ENCODE measurements around the gene C8A. TPM values are rescaled to one million over a fixed set of nuclear protein-coding genes. Genes with fewer than 3 reads are reported as not detected.

The C8A gene
- polyA plus RNA-seq, 3 donors: not detected

DNA sequence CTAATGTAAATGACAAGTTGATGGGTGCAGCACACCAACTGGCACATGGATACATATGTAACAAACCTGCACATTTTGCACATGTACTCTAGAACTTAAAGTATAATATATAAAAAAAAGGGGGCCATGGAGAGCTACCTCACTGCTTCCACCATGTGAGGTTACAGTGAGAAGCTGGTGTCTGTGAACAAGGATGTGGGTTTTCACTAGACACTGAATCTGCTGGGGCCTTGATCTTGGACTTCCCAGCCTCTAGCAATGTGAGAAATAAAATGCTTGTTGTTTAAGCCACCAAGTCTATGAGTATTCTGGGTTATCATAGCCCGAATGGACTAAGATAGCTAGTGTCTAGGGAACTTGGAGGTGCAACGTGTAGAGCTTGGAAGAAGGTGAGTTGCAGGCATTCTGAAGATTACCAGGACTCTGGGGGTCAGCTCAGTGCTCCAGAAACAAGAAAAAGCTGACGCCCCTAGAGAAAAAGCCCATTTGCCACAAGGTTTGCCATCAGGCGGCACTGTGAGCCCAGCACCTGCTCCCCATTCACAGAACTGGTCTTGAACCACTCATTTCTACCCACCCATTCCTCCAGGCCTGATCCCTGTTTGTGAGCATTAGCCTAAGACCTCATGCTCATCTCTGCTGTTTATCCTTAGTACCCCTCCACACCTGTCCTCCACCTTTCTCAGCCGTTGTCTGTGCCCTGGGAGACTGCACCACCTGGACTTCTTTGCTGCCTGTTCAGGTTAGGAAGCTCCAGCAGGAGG lies 20.3 kb upstream of the C8A start:
- WGBS (ENCODE audit: insufficient coverage): 90% methylated on average over 4 of the region's 5 CpGs
- H3K27ac Mint-ChIP-seq: no peak overlapping the region
- Histone ChIP-seq H3K36me3 (replicated peaks in 1 of 2; ENCODE audit: control insufficient read depth in 1 of 2, insufficient read depth in 2 of 2, low read length in 2 of 2) (no peaks in the 10 kb centered on the region), H3K4me3 (replicated peaks in 1 of 3; ENCODE audit: low read depth in 2 of 3, low read length in 3 of 3) (no peak overlapping the region), H4K20me1 (ENCODE audit: insufficient read depth, low read length) (no peaks in the 10 kb centered on the region), H3K27ac (ENCODE audit: low read depth in 1 of 2, low read length in 2 of 2) (no peak overlapping the region), H3K4me2 (replicated peaks; ENCODE audit: extremely low read depth, low read length, poor library complexity, severe bottlenecking) (no peak overlapping the region), H3K4me1 (ENCODE audit: control insufficient read depth in 1 of 2, insufficient read depth in 2 of 2, low read length in 2 of 2) (no peaks in the 10 kb centered on the region), H3K9me3 (replicated peaks in 1 of 2; ENCODE audit: control insufficient read depth in 1 of 2, insufficient read depth in 1 of 2, low read length in 2 of 2) (no peaks in the 10 kb centered on the region), H3K79me2 (ENCODE audit: insufficient read depth, low read length) (no peaks in the 10 kb centered on the region), H2AFZ (ENCODE audit: insufficient read depth, low read depth, low read length, poor library complexity, severe bottlenecking) (no peak overlapping the region), H3K9ac (ENCODE audit: insufficient read depth, low read length, poor library complexity, severe bottlenecking) (no peak overlapping the region), H3K27me3 (ENCODE audit: control insufficient read depth in 2 of 2, insufficient read depth in 2 of 2, low read length in 2 of 2) (no peaks in the 10 kb centered on the region)
- intact Hi-C loops (cut with micrococcal nuclease): no loop called here
- peaks cover 0 to 3% (median under 1%) of the 10 kb centered on the region in 3 donors for H3K27me3 Mint-ChIP-seq (ENCODE audit: low read depth in 3 of 3)
- no peak overlapping the region for H3K4me3 Mint-ChIP-seq
- no peaks in the 10 kb centered on the region for H3K4me1 Mint-ChIP-seq
- DNase-seq: no peak
- peaks cover 0 to 7% (median 0%) of the 10 kb centered on the region in 7 donors for H3K9me3 Mint-ChIP-seq
- H3K36me3 Mint-ChIP-seq: no peaks in the 10 kb centered on the region
- TF ChIP-seq, protein P1, sequence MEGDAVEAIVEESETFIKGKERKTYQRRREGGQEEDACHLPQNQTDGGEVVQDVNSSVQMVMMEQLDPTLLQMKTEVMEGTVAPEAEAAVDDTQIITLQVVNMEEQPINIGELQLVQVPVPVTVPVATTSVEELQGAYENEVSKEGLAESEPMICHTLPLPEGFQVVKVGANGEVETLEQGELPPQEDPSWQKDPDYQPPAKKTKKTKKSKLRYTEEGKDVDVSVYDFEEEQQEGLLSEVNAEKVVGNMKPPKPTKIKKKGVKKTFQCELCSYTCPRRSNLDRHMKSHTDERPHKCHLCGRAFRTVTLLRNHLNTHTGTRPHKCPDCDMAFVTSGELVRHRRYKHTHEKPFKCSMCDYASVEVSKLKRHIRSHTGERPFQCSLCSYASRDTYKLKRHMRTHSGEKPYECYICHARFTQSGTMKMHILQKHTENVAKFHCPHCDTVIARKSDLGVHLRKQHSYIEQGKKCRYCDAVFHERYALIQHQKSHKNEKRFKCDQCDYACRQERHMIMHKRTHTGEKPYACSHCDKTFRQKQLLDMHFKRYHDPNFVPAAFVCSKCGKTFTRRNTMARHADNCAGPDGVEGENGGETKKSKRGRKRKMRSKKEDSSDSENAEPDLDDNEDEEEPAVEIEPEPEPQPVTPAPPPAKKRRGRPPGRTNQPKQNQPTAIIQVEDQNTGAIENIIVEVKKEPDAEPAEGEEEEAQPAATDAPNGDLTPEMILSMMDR (IDR thresholded peaks at IDR 0.05): no peak

DNA sequence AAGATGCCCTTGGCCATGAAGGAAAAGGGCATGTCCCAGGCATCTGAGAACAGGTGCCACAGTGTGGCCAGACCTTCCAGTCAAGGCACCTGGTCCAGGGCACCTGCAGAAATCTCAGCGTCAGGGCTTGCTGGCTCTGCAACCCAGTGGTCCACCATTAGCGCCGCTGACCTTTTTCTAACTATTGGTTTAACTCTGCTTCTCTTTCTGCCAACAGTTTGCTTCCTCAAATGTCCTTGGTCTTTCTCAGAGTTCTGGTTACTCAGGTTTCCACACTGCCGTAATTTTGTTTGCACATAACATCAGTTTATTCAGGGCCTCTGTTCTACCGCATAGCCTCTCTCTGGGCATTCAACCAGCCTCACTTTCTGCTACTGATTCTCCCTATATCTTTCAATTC lies 18.9 kb upstream of the C8A start:
- Histone ChIP-seq H3K79me2 (ENCODE audit: insufficient read depth, low read length) (no peaks in the 10 kb centered on the region), H3K27ac (ENCODE audit: low read depth in 1 of 2, low read length in 2 of 2) (no peak overlapping the region), H3K9me3 (replicated peaks in 1 of 2; ENCODE audit: control insufficient read depth in 1 of 2, insufficient read depth in 1 of 2, low read length in 2 of 2) (no peaks in the 10 kb centered on the region), H3K4me3 (replicated peaks in 1 of 3; ENCODE audit: low read depth in 2 of 3, low read length in 3 of 3) (no peak overlapping the region), H4K20me1 (ENCODE audit: insufficient read depth, low read length) (no peaks in the 10 kb centered on the region), H3K9ac (ENCODE audit: insufficient read depth, low read length, poor library complexity, severe bottlenecking) (no peak overlapping the region), H3K4me1 (ENCODE audit: control insufficient read depth in 1 of 2, insufficient read depth in 2 of 2, low read length in 2 of 2) (no peaks in the 10 kb centered on the region), H3K27me3 (ENCODE audit: control insufficient read depth in 2 of 2, insufficient read depth in 2 of 2, low read length in 2 of 2) (no peaks in the 10 kb centered on the region), H3K36me3 (replicated peaks in 1 of 2; ENCODE audit: control insufficient read depth in 1 of 2, insufficient read depth in 2 of 2, low read length in 2 of 2) (no peaks in the 10 kb centered on the region), H3K4me2 (replicated peaks; ENCODE audit: extremely low read depth, low read length, poor library complexity, severe bottlenecking) (no peak overlapping the region), H2AFZ (ENCODE audit: insufficient read depth, low read depth, low read length, poor library complexity, severe bottlenecking) (no peak overlapping the region)
- WGBS (ENCODE audit: insufficient coverage): 98% methylated on average over 5 of the region's 5 CpGs
- H3K9me3 Mint-ChIP-seq: peaks cover 0 to 13% (median 5%) of the 10 kb centered on the region in 7 donors
- no peak for DNase-seq
- TF ChIP-seq, protein P1 (IDR thresholded peaks at IDR 0.05): no peak
- no peaks in the 10 kb centered on the region for H3K4me1 Mint-ChIP-seq
- H3K36me3 Mint-ChIP-seq: no peaks in the 10 kb centered on the region
- peaks cover 0 to 4% (median 3%) of the 10 kb centered on the region in 3 donors for H3K27me3 Mint-ChIP-seq (ENCODE audit: low read depth in 3 of 3)
- peak overlapping the region in 1 of 7 donors; percentile 1 for H3K27ac Mint-ChIP-seq
- H3K4me3 Mint-ChIP-seq: no peak overlapping the region
- intact Hi-C loops (cut with micrococcal nuclease): no loop called here
